Activated B cell treated with CpG ODN at 0.5 μM for 24 hours (primary cell): ENCODE data around the gene GNG4. TPM values are rescaled to one million over a fixed set of nuclear protein-coding genes. Genes with fewer than 3 reads are reported as not detected.

Experiments
- ATAC-seq: fragments of 200-7000 bp; cut with Tn5 transposase; one replicate; pipeline ENCODE4 v1.10.0; 2021; ENCODE audit warnings: low read depth, mild to moderate bottlenecking, moderate library complexity
- CTCF ChIA-PET: fragments of 350-600 bp; sonication (Branson Sonifier 250); formaldehyde crosslinking; loops from one replicate; lab custom pipeline; 2021; ENCODE audit warnings: antibody characterized with exemption; lab: Charles Lee
- POLR2A ChIA-PET: fragments of 350-600 bp; sonication (Branson Sonifier 250); formaldehyde crosslinking; loops from one replicate; lab custom pipeline; 2021; ENCODE audit warnings: antibody characterized with exemption; lab: Charles Lee
- DNase-seq: peaks from one replicate; pipeline ENCODE4 v3.0.0; 2022
- H3K27ac Mint-ChIP-seq: one replicate; pipeline ENCODE4 v1.8.0; 2020; ENCODE audit warnings: mixed read lengths
- H3K27me3 Mint-ChIP-seq: one replicate; pipeline ENCODE4 v1.8.0; 2021; ENCODE audit warnings: mixed read lengths
- H3K36me3 Mint-ChIP-seq: one replicate; pipeline ENCODE4 v1.8.0; 2021; ENCODE audit warnings: low read depth, mixed read lengths
- H3K4me1 Mint-ChIP-seq: one replicate; pipeline ENCODE4 v1.8.0; 2021; ENCODE audit warnings: mixed read lengths
- H3K4me3 Mint-ChIP-seq: one replicate; pipeline ENCODE4 v1.8.0; 2020; ENCODE audit warnings: mild to moderate bottlenecking, mixed read lengths
- H3K9me3 Mint-ChIP-seq: one replicate; pipeline ENCODE4 v1.8.0; 2020; ENCODE audit warnings: mixed read lengths
- intact Hi-C: fragments of 100-400 bp; cut with micrococcal nuclease; formaldehyde crosslinking; loops from one replicate; pipeline ENCODE4 v1.15.1; 2024
- total RNA-seq: library from RNA; stranded (reverse); gene quantifications from 2 replicates; pipeline ENCODE4 v1.2.3, GENCODE V29; 2022
- TF ChIP-seq, protein P1 (sequence below): fragments of 200-600 bp; IDR thresholded peaks from one replicate; pipeline ENCODE4 v1.8.0; 2022; ENCODE audit warnings: antibody characterized with exemption, mild to moderate bottlenecking

The GNG4 gene
- total RNA-seq: 2.2 and 2.3 TPM in 2 replicates

DNA sequence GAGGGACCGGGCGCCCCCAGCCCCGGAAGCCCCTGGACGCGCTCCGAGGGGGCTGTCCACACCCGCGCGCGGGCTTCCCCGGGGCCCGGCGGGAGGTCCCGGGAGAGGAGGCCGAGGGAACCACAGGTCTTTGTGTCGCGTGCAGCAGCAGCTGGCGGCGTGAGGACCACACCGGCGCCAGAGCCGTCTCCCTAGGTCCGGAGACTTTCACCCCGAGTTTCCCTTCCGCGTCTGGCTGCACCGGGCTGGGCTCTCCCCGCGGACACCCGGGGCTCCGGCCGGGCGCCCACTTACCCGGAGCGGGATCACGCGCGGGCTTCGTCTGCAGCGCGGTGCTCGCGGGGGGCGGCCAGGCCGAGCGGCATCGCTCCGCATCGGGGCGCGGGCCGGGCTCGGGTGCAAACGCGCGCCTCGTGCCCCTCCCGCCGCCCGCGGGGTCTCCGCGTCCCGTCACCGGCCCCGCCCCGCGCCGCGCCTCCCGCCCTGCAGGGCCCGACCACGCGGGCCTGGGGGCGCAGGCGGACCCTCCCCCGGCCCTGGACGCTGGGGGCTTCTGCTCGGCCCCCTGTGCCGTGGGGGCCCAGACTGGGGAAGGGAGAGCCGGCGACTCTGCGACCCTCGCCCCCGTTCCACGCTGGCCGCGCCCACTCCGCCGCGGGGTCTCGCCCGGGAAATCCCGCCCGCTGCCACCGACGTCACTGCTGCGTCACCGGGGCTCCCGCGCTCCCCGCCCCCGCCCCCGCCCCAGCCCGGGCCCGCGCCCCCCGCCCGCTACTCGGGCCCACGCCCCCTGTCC, at the start of gene GNG4:
Gene GNG4 (minus strand): TSS at position 417 of the 796 bp plus-strand sequence. CDS start 65,946 bp downstream, outside the sequence.
- peaks cover 15% of the 10 kb centered on the region for H3K4me1 Mint-ChIP-seq
- H3K27ac Mint-ChIP-seq: no peak within 1 kb of the TSS
- TF ChIP-seq, protein P1, sequence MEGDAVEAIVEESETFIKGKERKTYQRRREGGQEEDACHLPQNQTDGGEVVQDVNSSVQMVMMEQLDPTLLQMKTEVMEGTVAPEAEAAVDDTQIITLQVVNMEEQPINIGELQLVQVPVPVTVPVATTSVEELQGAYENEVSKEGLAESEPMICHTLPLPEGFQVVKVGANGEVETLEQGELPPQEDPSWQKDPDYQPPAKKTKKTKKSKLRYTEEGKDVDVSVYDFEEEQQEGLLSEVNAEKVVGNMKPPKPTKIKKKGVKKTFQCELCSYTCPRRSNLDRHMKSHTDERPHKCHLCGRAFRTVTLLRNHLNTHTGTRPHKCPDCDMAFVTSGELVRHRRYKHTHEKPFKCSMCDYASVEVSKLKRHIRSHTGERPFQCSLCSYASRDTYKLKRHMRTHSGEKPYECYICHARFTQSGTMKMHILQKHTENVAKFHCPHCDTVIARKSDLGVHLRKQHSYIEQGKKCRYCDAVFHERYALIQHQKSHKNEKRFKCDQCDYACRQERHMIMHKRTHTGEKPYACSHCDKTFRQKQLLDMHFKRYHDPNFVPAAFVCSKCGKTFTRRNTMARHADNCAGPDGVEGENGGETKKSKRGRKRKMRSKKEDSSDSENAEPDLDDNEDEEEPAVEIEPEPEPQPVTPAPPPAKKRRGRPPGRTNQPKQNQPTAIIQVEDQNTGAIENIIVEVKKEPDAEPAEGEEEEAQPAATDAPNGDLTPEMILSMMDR: no peak
- H3K36me3 Mint-ChIP-seq: no peaks in the 10 kb centered on the region
- intact Hi-C loops: loop anchor here (10.0 kb wide), 2 partner anchors 145 to 415 kb away; partner anchors contain the start of genes B3GALNT2 and NID1
- H3K27me3 Mint-ChIP-seq: peaks cover 60% of the 10 kb centered on the region
- ATAC-seq: peak; percentile 58
- H3K4me3 Mint-ChIP-seq: peak within 1 kb of the TSS; percentile 88
- ChIA-PET CTCF (no interaction called here), POLR2A (no interaction called here)
- H3K9me3 Mint-ChIP-seq: peaks cover 4% of the 10 kb centered on the region
- DNase-seq: peak; percentile 36

DNA sequence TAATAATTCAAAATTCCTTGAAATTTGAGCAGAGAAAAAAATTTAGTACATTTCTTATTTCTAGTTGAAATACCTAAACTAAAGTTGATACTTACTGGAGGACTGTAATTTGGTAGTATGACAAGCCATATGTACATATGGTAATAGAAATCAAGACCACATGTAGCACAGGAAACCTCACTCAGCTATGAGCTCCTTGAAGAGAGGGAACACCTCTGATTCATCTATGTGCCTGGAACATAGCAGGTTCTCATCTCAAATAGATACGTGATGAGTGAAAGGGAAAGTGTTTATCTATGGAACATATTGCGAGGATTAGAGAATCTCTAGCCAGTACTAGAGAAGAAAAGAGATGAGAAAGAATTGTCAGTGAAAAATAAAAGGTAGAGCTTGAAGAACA, 47.9 kb upstream of the GNG4 start:
- TF ChIP-seq, protein P1: no peak
- ATAC-seq (no peak), DNase-seq (no peak)
- Mint-ChIP-seq H3K27ac (no peak overlapping the region), H3K9me3 (no peaks in the 10 kb centered on the region), H3K4me3 (no peak overlapping the region), H3K27me3 (no peaks in the 10 kb centered on the region), H3K4me1 (no peaks in the 10 kb centered on the region), H3K36me3 (peaks cover 89% of the 10 kb centered on the region)
- intact Hi-C loops: no loop called here
- ChIA-PET POLR2A (no interaction called here), CTCF (no interaction called here)

DNA sequence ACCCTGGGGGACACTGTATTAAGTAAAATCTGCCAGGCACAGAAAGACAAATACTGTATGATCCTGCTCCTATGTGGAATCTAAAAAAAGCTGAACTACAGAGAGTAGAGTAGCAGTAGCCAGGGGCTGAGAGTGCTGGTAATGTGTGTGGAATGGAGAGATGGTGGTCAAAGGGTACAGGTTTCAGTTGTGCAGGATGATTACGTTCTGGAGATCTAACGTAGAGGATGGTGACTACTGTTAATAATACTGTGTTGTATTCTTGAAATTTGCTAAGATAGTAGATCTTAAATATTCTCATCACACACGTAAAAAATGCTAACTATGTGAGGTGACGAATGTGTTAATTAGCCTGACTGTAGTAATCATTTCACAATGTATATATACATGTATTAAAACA, 39.8 kb upstream of the GNG4 start:
- no peak for ATAC-seq

DNA sequence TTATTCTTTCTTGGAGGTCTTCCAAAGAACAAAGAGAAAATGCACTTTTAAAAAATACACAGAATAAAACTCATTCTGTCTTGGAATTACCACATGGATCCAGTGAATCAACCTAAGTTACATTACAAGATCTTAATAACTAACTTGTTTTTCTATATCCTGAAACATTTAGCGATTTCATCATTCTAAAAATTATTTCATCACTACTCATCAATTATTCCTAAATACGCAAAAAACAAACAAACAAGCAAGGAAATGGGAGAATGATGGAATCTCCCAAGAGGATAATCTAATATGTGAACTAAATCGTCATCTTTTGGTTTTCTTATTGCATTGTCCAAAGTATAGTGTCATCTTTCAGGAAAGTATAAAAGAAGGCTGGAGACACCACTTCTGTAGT, 38.5 kb upstream of the GNG4 start:
- Mint-ChIP-seq H3K4me1 (no peaks in the 10 kb centered on the region), H3K4me3 (no peak overlapping the region), H3K9me3 (no peaks in the 10 kb centered on the region), H3K27me3 (no peaks in the 10 kb centered on the region), H3K36me3 (peaks cover 75% of the 10 kb centered on the region), H3K27ac (no peak overlapping the region)
- intact Hi-C loops: no loop called here
- DNase-seq: no peak
- ATAC-seq: no peak
- ChIA-PET POLR2A (no interaction called here), CTCF (no interaction called here)
- TF ChIP-seq, protein P1: no peak

More for the DNA sequence above, 39.8 kb upstream of the GNG4 start:
- Mint-ChIP-seq H3K4me3 (no peak overlapping the region), H3K27ac (no peak overlapping the region), H3K27me3 (no peaks in the 10 kb centered on the region), H3K4me1 (no peaks in the 10 kb centered on the region), H3K9me3 (no peaks in the 10 kb centered on the region), H3K36me3 (peaks cover 70% of the 10 kb centered on the region)
- no peak for DNase-seq
- TF ChIP-seq, protein P1: no peak
- ChIA-PET CTCF (no interaction called here), POLR2A (no interaction called here)
- intact Hi-C loops: no loop called here

DNA sequence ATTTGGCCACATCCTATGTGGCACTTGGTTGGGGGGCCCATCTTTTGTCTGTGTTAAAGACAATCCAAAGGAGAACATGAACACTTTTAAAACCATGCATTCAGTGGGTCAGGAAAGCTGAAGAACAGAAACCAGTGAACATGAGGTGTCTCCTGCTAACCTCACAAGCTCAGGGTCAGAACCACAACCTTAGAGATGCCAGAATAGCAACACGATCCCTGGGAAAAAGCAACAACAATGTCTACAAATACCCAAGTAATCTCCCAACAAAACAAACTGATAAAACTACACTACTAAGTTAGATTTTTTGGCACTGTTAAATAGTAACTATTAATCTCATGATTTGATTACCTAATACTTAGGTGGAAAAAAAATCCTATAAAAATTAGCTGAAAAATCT, 34.1 kb upstream of the GNG4 start:
- no peak for DNase-seq
- H3K4me3 Mint-ChIP-seq: no peak overlapping the region
- peaks cover 88% of the 10 kb centered on the region for H3K36me3 Mint-ChIP-seq
- ChIA-PET CTCF (no interaction called here), POLR2A (interaction anchor here (0.5 kb wide), 1 partner anchor 1221 kb away, joined by 3 read pairs; no protein-coding TSS in a partner anchor)
- no peaks in the 10 kb centered on the region for H3K27me3 Mint-ChIP-seq
- no peaks in the 10 kb centered on the region for H3K4me1 Mint-ChIP-seq
- ATAC-seq: no peak
- no peak overlapping the region for H3K27ac Mint-ChIP-seq
- H3K9me3 Mint-ChIP-seq: no peaks in the 10 kb centered on the region
- TF ChIP-seq, protein P1: no peak
- intact Hi-C loops: no loop called here
